Measurements from ENCODE around the gene PIK3R3.
"Not testable (repeated sequence)": the region's sequence is repeated elsewhere in the genome, so short reads cannot be mapped to it uniquely, and the experiment has no call there.

PIK3R3 gene

GRCh38 chr1:46102769-46103476, 29.5 kb downstream of the PIK3R3 start:
- DNase-seq (ENCODE audit: low spot score), result no peak

- no peak for DNase-seq (ENCODE audit: low spot score)
Observed at GRCh38 chr1:46099215-46099614, 33.2 kb downstream of the PIK3R3 start.

- no peak for DNase-seq (ENCODE audit: low spot score)
Observed at GRCh38 chr1:46098027-46098712, 34.3 kb downstream of the PIK3R3 start.

- DNase-seq (ENCODE audit: low spot score), result no peak
Observed at GRCh38 chr1:46097149-46097472, 35.3 kb downstream of the PIK3R3 start.

GRCh38 chr1:46096269-46097148, 35.9 kb downstream of the PIK3R3 start:
- no peak for DNase-seq (ENCODE audit: low spot score)

GRCh38 chr1:46095110-46095509, 37.3 kb downstream of the PIK3R3 start:
- not testable (repeated sequence) for DNase-seq (ENCODE audit: low spot score)

GRCh38 chr1:46094471-46095005, 37.9 kb downstream of the PIK3R3 start:
- no peak for DNase-seq (ENCODE audit: low spot score)

- DNase-seq (ENCODE audit: low spot score), result not testable (repeated sequence)
Observed at GRCh38 chr1:46093832-46094231, 38.6 kb downstream of the PIK3R3 start.

- DNase-seq (ENCODE audit: low spot score), result no peak
Observed at GRCh38 chr1:46087891-46088290, 44.5 kb downstream of the PIK3R3 start.

- DNase-seq (ENCODE audit: low spot score), result no peak
Observed at GRCh38 chr1:46086576-46086975, 45.9 kb downstream of the PIK3R3 start.

- DNase-seq (ENCODE audit: low spot score), result no peak
Observed at GRCh38 chr1:46084553-46085451, 47.6 kb downstream of the PIK3R3 start.

GRCh38 chr1:46083579-46083978, 48.9 kb downstream of the PIK3R3 start:
- no peak for DNase-seq (ENCODE audit: low spot score)

- no peak for DNase-seq (ENCODE audit: low spot score)
Observed at GRCh38 chr1:46081619-46082018, 50.8 kb downstream of the PIK3R3 start.

GRCh38 chr1:46081206-46081605, 51.2 kb downstream of the PIK3R3 start:
- no peak for DNase-seq (ENCODE audit: low spot score)

GRCh38 chr1:46080257-46080656, 52.2 kb downstream of the PIK3R3 start:
- no peak for DNase-seq (ENCODE audit: low spot score)

GRCh38 chr1:46077644-46078043, 54.8 kb downstream of the PIK3R3 start:
- no peak for DNase-seq (ENCODE audit: low spot score)

GRCh38 chr1:46076343-46076742, 56.1 kb downstream of the PIK3R3 start:
- DNase-seq (ENCODE audit: low spot score), result no peak

GRCh38 chr1:46072975-46073374, 59.5 kb downstream of the PIK3R3 start:
- DNase-seq (ENCODE audit: low spot score), result no peak

- no peak for DNase-seq (ENCODE audit: low spot score)
Observed at GRCh38 chr1:46070164-46070814, 62.1 kb downstream of the PIK3R3 start.

- no peak for DNase-seq (ENCODE audit: low spot score)
Observed at GRCh38 chr1:46068525-46068924, 63.9 kb downstream of the PIK3R3 start.

GRCh38 chr1:46067652-46068051, 64.8 kb downstream of the PIK3R3 start:
- DNase-seq (ENCODE audit: low spot score), result no peak

Measured in hematopoietic multipotent progenitor cell treated with erythropoietin and hydrocortisone succinate and interleukin-3 and kit ligand, for 15 days (in vitro differentiated cells).